Measurements from ENCODE around the gene HOXD12.

DNA sequence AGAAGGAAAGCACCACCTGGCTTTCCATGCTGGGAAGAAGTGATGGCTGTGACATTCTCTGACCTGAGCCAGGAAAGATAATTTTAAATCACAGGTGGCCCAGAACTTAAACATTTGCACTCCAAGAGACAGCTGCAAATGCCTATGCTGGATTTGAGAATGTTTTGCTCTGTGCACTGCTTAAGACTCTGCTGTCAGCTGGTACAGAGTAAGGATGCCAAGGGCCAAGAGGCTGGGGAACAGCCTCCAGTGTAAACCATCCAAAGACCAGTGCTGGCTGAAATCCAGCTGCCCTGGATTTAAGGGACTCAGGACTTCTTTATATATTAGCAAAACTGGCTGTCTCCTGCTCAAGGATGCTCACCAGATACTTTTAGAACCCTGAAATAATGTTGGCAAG, 33.8 kb downstream of the HOXD12 start:
- TF ChIP-seq, protein P1, sequence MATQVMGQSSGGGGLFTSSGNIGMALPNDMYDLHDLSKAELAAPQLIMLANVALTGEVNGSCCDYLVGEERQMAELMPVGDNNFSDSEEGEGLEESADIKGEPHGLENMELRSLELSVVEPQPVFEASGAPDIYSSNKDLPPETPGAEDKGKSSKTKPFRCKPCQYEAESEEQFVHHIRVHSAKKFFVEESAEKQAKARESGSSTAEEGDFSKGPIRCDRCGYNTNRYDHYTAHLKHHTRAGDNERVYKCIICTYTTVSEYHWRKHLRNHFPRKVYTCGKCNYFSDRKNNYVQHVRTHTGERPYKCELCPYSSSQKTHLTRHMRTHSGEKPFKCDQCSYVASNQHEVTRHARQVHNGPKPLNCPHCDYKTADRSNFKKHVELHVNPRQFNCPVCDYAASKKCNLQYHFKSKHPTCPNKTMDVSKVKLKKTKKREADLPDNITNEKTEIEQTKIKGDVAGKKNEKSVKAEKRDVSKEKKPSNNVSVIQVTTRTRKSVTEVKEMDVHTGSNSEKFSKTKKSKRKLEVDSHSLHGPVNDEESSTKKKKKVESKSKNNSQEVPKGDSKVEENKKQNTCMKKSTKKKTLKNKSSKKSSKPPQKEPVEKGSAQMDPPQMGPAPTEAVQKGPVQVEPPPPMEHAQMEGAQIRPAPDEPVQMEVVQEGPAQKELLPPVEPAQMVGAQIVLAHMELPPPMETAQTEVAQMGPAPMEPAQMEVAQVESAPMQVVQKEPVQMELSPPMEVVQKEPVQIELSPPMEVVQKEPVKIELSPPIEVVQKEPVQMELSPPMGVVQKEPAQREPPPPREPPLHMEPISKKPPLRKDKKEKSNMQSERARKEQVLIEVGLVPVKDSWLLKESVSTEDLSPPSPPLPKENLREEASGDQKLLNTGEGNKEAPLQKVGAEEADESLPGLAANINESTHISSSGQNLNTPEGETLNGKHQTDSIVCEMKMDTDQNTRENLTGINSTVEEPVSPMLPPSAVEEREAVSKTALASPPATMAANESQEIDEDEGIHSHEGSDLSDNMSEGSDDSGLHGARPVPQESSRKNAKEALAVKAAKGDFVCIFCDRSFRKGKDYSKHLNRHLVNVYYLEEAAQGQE (IDR thresholded peaks at IDR 0.05; ENCODE audit: unreplicated experiment), result no peak
- TF ChIP-seq, protein P2, sequence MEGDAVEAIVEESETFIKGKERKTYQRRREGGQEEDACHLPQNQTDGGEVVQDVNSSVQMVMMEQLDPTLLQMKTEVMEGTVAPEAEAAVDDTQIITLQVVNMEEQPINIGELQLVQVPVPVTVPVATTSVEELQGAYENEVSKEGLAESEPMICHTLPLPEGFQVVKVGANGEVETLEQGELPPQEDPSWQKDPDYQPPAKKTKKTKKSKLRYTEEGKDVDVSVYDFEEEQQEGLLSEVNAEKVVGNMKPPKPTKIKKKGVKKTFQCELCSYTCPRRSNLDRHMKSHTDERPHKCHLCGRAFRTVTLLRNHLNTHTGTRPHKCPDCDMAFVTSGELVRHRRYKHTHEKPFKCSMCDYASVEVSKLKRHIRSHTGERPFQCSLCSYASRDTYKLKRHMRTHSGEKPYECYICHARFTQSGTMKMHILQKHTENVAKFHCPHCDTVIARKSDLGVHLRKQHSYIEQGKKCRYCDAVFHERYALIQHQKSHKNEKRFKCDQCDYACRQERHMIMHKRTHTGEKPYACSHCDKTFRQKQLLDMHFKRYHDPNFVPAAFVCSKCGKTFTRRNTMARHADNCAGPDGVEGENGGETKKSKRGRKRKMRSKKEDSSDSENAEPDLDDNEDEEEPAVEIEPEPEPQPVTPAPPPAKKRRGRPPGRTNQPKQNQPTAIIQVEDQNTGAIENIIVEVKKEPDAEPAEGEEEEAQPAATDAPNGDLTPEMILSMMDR (conservative IDR thresholded peaks at IDR 0.05; ENCODE audit: low read depth in 2 of 2), result no peak
- TF ChIP-seq POLR2AphosphoS5 (IDR thresholded peaks at IDR 0.05; ENCODE audit: low read depth) (no peak), EZH2 (IDR thresholded peaks at IDR 0.05; ENCODE audit: low read depth, unreplicated experiment) (no peak), EZH2phosphoT487 (IDR thresholded peaks at IDR 0.05; ENCODE audit: unreplicated experiment) (no peak), ZNF331 (CRISPR knock-in tag; IDR thresholded peaks at IDR 0.05; ENCODE audit: low read depth) (no peak), CREB1 (CRISPR knock-in tag; IDR thresholded peaks at IDR 0.05; ENCODE audit: low read depth) (no peak), JUNB (IDR thresholded peaks at IDR 0.05; ENCODE audit: unreplicated experiment) (no peak), NANOG (IDR thresholded peaks at IDR 0.05; ENCODE audit: borderline replicate concordance) (no peak), ZNF114 (CRISPR knock-in tag; IDR thresholded peaks at IDR 0.05) (no peak)
- TF ChIP-seq, protein P3, sequence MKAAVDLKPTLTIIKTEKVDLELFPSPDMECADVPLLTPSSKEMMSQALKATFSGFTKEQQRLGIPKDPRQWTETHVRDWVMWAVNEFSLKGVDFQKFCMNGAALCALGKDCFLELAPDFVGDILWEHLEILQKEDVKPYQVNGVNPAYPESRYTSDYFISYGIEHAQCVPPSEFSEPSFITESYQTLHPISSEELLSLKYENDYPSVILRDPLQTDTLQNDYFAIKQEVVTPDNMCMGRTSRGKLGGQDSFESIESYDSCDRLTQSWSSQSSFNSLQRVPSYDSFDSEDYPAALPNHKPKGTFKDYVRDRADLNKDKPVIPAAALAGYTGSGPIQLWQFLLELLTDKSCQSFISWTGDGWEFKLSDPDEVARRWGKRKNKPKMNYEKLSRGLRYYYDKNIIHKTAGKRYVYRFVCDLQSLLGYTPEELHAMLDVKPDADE (IDR thresholded peaks at IDR 0.05), result no peak
